DMS79 (cell line): ENCODE measurements around the gene DCUN1D3.
"Not testable (repeated sequence)": the region's sequence is repeated elsewhere in the genome, so short reads cannot be mapped to it uniquely, and the experiment has no call there.

ENCODE experiments used
- DNase-seq: peaks from one replicate; lab custom pipeline; 2025; lab: John Stamatoyannopoulos, UW

Gene DCUN1D3

DNA sequence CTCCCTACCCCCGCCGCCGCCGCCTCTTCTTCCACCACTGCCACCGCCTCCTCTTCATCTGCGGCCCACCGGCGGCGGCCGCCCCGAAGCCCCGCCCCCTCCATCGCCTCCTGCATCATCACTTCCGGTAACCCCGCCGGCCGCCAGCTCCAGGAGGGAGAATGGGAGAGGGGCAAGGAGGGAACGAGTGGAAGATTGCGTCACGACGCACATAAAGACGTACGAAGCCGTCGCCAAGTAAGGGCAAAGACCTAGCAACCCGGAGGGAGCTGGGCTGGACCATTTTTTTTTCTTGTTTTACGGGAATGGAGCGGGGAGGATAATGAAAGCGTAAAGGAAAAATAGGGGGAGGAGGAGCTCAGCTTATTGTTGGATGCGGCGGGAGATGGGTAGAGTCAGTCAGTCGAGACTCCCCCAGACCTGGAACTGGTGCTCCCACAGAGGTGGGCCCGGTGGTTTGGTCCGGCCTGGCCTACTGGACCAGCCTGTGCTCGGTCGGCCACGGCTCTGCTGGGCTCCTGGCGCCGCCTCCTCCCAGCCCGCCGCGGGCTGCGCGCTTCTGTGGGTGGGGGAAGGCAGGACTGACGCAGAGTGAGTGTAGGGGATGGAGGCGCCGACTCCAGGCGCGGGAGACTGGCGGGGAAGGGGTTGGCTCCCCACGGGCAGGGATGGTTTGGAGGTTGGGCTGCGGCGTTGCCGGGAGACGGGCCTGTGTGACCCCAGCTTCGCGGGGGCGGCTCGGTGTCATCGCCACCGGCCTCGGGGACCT lies at the start of gene DCUN1D3, which contains the start of gene LYRM1:
TSS of gene DCUN1D3 (minus strand) at position 60 of the 769 bp plus-strand sequence. CDS start 37,820 bp downstream, outside the sequence.
TSS of gene LYRM1 (plus strand) at position 473 of the 769 bp plus-strand sequence. CDS start 14,785 bp downstream, outside the sequence.
- peak; percentile 97 for DNase-seq

DNA sequence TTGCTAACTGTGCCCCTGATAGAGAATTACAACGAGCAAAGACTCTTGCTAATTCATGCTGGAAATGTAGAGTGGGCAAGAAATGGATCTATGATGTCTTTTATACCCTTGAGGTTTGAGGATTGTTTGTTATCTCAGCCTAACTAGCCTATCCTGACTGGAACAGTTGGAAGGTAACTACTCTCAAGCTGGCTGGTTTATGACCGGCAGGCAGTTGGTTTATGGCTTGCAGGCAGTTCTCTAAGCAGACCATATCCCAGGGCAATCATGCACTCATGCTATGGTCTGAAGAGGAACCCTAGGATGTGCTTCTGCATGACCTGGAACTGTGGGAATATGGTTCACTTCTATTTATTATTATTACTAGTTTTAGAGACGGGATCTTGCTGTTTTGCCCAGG lies 49.5 kb upstream of the DCUN1D3 start:
- no peak for DNase-seq

GRCh38 chr16:20948444-20948843 lies 48.3 kb upstream of the DCUN1D3 start:
- DNase-seq = no peak

GRCh38 chr16:20946015-20946629 lies 46.0 kb upstream of the DCUN1D3 start:
- DNase-seq = no peak

- not testable (repeated sequence) for DNase-seq
Observed at GRCh38 chr16:20945575-20945875, 45.4 kb upstream of the DCUN1D3 start.

DNA sequence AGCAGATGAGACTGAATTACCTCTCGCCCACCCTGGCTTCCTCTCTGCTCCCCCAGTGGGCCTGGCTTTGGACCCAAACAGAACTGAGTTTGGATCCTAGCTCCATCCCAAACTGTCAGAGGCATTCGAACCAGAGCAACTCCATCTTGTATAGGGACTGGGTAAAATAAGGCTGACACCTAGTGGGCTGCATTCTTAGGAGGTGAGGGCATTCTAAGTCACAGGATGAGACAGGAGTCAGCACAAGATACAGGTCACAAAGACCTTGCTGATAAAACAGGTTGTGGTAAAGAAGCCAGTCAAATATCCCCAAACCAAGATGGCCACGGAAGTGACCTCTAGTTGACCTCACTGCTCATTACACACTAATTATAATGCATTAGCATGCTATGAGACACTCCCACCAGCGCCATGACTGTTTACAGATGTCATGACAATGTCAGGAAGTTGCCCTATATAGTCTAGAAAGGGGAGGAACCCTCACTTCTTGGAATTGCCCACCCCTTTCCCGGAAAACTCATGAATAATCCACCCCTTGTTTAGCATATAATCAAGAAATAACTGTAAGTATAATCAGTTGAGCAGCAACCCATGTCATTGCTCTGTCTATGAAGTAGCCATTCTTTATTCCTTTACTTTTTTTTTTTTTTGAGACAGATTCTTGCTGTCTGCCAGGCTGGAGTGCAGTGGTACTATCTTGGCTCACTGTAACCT lies 44.9 kb upstream of the DCUN1D3 start:
- DNase-seq = no peak

DNA sequence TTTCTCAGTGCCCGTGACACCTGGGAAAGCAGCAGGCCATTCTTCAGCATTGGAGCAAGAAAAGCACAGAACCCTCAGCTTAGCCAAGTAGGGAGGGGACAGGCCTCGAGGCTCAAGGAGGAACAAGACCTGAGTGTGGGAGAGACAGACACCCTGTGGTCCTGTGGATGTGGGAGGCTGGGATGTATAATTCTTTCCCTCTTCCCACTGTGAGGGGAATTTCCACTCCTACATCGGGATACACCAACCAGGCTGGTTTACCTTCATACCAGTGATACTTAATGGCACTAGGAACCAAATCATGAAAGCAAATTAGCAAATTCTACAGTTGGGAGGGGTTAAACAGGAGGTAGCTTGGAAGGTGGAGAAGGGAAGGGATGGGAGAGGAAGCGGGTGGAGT lies 42.1 kb upstream of the DCUN1D3 start:
- DNase-seq = no peak

- DNase-seq = no peak
Observed at GRCh38 chr16:20941636-20941926, 41.4 kb upstream of the DCUN1D3 start.

GRCh38 chr16:20940871-20941635 lies 40.9 kb upstream of the DCUN1D3 start:
- DNase-seq = no peak

- no peak for DNase-seq
Observed at GRCh38 chr16:20939611-20940010, 39.5 kb upstream of the DCUN1D3 start.

DNA sequence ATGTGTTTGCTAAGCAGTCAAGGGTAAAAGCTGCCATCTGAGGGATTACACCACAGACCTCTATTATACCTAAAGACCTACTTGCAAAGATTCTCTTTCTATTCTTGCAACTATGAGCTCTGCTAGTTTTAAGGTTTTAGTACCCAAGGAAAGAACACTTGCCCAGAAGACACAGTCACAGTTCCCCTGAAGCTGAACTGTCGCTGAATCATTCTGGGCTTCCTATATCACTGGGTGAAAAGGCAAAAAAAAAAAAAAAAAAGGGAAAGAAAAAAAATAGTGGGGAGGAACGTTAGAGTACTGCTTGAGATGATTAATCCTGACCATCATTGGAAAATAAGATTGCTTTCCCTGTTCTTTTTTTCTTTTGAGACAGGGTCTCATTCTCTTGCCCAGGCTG lies 38.3 kb upstream of the DCUN1D3 start:
- no peak for DNase-seq

GRCh38 chr16:20937736-20938135 lies 37.6 kb upstream of the DCUN1D3 start:
- no peak for DNase-seq

GRCh38 chr16:20933589-20933988 lies 33.4 kb upstream of the DCUN1D3 start:
- DNase-seq = no peak

GRCh38 chr16:20931066-20931600 lies 31.0 kb upstream of the DCUN1D3 start:
- no peak for DNase-seq

GRCh38 chr16:20930365-20930690 lies 30.2 kb upstream of the DCUN1D3 start:
- DNase-seq = no peak

DNA sequence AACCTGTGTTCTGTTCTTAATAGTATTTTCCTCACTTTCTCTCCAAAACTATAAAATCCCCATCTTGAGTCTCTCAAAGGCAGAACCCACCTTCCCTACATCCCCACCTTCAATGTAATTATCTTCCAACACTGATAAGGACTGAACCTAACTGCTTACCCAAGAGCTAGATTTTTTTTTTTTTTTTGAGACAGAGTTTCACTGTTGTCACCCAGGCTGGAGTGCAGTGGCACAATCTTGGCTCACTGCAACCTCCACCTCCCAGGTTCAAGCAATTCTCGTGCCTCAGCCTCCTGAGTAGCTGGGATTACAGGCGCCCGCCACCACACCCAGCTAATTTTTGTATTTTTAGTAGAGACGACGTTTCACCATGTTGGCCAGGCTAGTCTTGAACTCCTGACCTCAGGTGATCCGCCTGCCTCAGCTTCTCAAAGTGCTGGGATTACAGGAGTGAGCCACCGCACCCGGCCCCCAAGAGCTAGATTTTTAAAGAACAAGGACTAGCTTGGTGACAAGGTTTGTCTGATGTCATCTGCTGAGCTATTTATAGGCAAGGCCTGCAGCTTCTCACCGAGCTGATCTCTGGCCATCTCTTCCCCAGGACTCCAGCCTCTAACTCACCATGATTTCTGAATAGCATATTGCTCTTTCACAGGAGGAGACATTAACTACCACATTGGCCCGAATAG lies 29.7 kb upstream of the DCUN1D3 start:
- DNase-seq = not testable (repeated sequence)

DNA sequence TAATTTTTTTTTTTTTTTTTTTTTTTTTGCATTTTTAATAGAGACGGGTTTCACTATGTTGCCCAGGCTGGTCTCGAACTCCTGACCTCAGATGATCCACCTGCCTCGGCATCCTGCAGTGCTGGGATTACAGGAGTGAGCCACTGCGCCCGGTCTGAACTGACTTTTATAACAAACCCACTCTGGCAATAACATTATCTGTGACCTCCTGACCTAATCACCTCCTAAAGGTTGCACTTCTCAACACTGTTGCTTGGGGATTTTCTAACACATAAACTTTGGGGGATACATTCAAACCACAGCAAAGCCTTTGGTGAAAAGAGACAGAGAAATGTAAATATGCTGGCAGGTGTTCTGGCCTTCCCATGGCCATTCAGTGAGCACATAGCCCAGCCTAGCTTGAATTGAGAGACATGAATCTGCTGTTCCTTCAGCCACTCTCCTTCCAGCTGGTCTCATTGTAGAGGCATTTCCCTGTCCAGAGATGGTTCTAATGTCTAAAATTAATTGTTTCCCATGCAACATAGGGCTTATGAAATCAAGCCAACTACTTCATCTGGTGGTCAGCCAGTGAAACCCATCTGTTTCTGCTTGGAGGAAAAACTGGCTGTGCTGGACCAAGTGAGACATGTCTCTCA lies 28.7 kb upstream of the DCUN1D3 start:
- DNase-seq = no peak

- no peak for DNase-seq
Observed at GRCh38 chr16:20925751-20926150, 25.6 kb upstream of the DCUN1D3 start.

DNA sequence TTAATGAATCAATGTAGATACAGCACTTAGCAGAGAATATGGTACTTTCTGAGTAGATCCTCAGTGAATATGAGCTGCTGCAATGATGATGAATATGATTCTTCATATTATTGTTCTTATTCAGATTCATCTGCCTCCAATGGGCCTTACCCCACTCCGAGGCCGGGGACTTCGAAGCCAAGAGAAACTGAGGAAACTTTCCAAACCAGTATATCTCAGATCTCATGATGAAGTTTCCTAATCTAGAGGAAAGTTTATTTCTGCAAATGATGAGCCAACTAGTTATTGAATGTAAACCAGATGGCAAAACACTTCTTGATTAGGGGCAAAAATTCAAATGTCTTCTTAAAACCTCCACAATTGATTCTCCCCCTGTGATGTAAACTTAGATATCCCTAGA lies 23.7 kb upstream of the DCUN1D3 start:
- no peak for DNase-seq

DNA sequence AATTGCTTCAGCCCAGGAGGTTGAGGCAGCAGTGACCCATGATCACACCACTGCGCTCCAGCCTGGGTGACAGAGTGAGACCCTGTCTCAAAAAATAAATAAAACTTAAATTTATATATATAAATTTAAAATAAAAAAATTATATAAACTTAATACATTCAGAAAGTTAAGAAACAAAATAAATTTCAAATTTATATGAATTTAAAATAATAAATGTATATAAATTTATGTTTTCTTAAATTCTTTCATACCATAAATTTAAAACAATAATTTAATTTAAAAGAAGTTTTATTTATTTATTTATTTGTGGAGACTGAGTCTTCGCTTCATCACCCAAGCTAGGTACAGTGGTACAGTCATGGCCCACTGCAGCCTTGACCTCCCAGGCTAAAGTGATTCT lies 20.6 kb upstream of the DCUN1D3 start:
- DNase-seq = no peak

GRCh38 chr16:20920091-20920490 lies 19.9 kb upstream of the DCUN1D3 start:
- no peak for DNase-seq
